Esophagus (tissue), 2 donors: ENCODE measurements around the gene FBN2. TPM values are rescaled to one million over a fixed set of nuclear protein-coding genes. Genes with fewer than 3 reads are reported as not detected.
"Not testable (repeated sequence)": the region's sequence is repeated elsewhere in the genome, so short reads cannot be mapped to it uniquely, and the experiment has no call there.

Experiments
- H3K27ac ChIP-seq, 2 donors: one replicate each; pipeline ENCODE4 v1.5.1; 2013; ENCODE audit warnings: low read depth in 2 of 2, mild to moderate bottlenecking in 2 of 2, inconsistent platforms in 1 of 2, low read length in 1 of 2, moderate library complexity in 1 of 2
- H3K27me3 ChIP-seq, 2 donors: one replicate each; pipeline ENCODE4 v1.6.1; 2013; ENCODE audit warnings: low read length in 2 of 2, control low read depth in 1 of 2, mild to moderate bottlenecking in 1 of 2; ENCODE audit not compliant: insufficient read depth in 2 of 2, control insufficient read depth in 1 of 2
- H3K36me3 ChIP-seq, 2 donors: one replicate each; pipeline ENCODE4 v1.6.1; 2013; ENCODE audit warnings: low read length in 1 of 2; ENCODE audit not compliant: control insufficient read depth in 2 of 2, insufficient read depth in 2 of 2
- H3K4me1 ChIP-seq, 2 donors: one replicate each; pipeline ENCODE4 v1.6.1; 2013; ENCODE audit warnings: low read length in 1 of 2; ENCODE audit not compliant: control insufficient read depth in 2 of 2, insufficient read depth in 2 of 2
- H3K4me3 ChIP-seq, 2 donors: one replicate each; pipeline ENCODE4 v1.5.1; 2013; ENCODE audit warnings: low read length in 2 of 2, mild to moderate bottlenecking in 2 of 2, low read depth in 1 of 2, moderate library complexity in 1 of 2
- H3K9me3 ChIP-seq, 2 donors: one replicate each; pipeline ENCODE4 v1.6.1; 2013; ENCODE audit warnings: mild to moderate bottlenecking in 2 of 2, low read depth in 1 of 2, low read length in 1 of 2, moderate library complexity in 1 of 2; ENCODE audit not compliant: control insufficient read depth in 2 of 2, insufficient read depth in 1 of 2
- WGBS, 2 donors: extraction: QIAGEN DNeasy Blood & Tissue Kit; methylation state at CpG; one replicate each; pipeline ENCODE4 v1.1.7; 2013; 5-methylcytosine and 5-hydroxymethylcytosine counted together
- polyA plus RNA-seq, 2 donors: library from polyadenylated mRNA; stranded (reverse); fragments of 200-250 nt; gene quantifications; one replicate each; pipeline ENCODE4 v1.2.3, GENCODE V29; 2013
- donor health status: healthy with polysubstance abuse.
- donor health status: Bipolar disorder and iron deficiency.

Gene FBN2
- polyA plus RNA-seq, 2 donors: 0.09 to 0.14 TPM

DNA sequence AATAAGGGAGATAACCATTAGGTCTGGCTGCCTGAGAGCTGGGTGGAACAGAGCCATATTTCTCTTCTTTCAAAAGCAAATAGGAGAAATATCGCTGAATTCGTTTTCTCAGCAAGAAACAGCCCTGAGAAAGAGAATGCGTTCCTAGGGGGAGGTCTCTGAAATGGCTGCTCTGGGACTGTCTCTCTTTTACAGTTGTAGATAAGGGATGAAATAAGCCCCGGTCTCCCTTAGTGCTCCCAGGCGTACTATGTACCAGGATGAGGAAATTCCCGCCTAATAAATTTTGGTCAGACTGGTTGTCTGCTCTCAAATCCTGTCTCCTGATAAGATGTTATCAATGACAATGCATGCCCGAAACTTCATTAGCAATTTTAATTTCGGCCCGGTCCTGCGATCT is 90.8 kb downstream of the FBN2 start:
- not testable (repeated sequence) for H3K27ac ChIP-seq, H3K27me3 ChIP-seq, H3K4me1 ChIP-seq, H3K9me3 ChIP-seq, H3K4me3 ChIP-seq, H3K36me3 ChIP-seq
- 91 to 97% methylated on average over 10 of the region's 10 CpGs for WGBS, 2 donors

DNA sequence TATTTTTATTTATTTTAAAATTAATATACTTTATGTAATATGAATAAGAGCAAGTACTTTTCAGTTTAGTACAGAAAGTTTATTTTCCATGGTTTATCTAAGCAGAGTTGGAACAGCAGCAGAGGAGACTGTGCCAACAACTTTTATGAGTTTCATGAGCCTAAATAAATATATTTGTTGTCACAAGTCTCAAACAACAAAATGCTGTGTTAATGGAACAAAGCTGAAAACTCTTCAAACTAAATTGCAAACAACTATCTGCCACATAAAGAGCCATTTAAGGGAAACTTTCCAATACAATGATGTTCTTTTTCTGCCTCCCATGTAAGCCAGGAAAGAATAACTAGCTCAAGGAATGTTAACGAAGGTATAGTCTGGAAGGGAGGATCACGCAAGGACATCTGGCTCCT is 96.1 kb downstream of the FBN2 start:
- 59 to 67% methylated on average over 2 of the region's 2 CpGs for WGBS, 2 donors
- Histone ChIP-seq H3K4me1 (no peaks in the 10 kb centered on the region), H3K9me3 (no peaks in the 10 kb centered on the region)

DNA sequence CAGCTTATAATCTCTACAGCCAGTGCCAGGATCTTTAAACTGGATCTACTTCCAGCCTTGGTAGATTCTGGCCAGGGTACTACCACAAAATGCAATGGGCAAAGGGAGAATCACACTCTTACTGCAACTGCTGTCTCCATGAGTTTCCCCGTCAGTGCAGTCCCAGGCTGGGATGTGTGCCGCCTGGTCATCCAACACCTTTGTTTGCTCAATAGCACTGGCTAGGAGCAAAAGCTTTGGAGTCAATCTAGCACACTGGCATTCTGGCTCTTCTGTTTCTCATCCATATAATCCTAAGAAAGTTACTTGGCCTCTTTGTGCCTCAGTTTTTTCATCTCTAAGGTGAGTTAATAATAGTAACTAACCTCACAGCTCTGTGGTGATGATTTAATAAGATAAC is 96.9 kb downstream of the FBN2 start:
- Histone ChIP-seq H3K4me1 (no peaks in the 10 kb centered on the region), H3K36me3 (no peaks in the 10 kb centered on the region), H3K27me3 (no peaks in the 10 kb centered on the region), H3K4me3 (no peak overlapping the region), H3K9me3 (no peaks in the 10 kb centered on the region), H3K27ac (no peak overlapping the region)
- 88 to 98% methylated on average over 2 of the region's 2 CpGs for WGBS, 2 donors

More for the DNA sequence above, 96.1 kb downstream of the FBN2 start:
- H3K36me3 ChIP-seq: no peaks in the 10 kb centered on the region
- H3K27ac ChIP-seq: no peak overlapping the region
- no peak overlapping the region for H3K4me3 ChIP-seq
- no peaks in the 10 kb centered on the region for H3K27me3 ChIP-seq

DNA sequence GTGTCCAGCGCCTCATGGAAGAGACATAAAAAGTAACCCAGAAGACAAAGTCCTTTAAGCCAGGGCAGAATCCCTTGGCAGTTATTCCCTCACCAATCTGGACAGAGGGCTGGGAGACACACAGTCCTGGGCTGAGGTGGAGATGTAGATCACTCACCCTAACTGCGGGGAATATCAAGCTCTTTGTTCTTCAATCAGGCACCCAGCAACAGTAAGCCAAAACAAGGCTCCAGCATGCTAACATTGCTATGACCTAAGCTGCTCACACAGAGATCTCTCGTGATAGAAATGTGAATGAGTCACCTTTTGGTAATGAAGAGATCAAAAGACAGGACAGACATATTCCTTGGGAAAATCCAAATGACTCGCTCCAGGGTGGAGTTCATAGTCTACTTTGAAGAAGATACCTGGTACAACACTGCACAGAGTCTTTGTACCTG is 101.3 kb downstream of the FBN2 start:
- Histone ChIP-seq H3K4me3 (no peak overlapping the region), H3K4me1 (no peaks in the 10 kb centered on the region), H3K27me3 (no peaks in the 10 kb centered on the region), H3K36me3 (no peaks in the 10 kb centered on the region), H3K27ac (no peak overlapping the region), H3K9me3 (no peaks in the 10 kb centered on the region)
- 64 to 69% methylated on average over 4 of the region's 4 CpGs for WGBS, 2 donors

DNA sequence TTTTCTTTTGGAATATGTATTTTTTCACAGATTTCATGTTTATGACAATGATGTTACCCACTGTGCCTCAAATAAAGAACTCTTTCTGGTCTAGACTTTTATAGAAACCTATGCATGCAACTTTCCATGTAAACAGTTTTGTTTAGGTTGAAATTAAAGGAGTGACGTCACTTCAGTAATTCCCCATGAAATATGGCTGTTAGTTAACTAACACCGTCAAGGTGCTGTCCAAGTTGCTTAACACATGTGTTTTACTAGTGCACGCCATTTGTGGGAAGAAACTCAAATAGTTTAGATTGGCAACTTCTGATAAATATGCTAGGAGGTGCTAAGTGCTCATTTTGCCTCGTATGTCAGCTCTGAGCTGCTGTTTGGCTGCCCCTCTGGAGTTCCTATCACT is 102.2 kb downstream of the FBN2 start:
- H3K4me3 ChIP-seq: no peak overlapping the region
- H3K36me3 ChIP-seq: no peaks in the 10 kb centered on the region
- WGBS, 2 donors: 66 to 84% methylated on average over 4 of the region's 4 CpGs
- H3K27me3 ChIP-seq: no peaks in the 10 kb centered on the region
- H3K27ac ChIP-seq: no peak overlapping the region
- H3K4me1 ChIP-seq: no peaks in the 10 kb centered on the region
- H3K9me3 ChIP-seq: no peaks in the 10 kb centered on the region

DNA sequence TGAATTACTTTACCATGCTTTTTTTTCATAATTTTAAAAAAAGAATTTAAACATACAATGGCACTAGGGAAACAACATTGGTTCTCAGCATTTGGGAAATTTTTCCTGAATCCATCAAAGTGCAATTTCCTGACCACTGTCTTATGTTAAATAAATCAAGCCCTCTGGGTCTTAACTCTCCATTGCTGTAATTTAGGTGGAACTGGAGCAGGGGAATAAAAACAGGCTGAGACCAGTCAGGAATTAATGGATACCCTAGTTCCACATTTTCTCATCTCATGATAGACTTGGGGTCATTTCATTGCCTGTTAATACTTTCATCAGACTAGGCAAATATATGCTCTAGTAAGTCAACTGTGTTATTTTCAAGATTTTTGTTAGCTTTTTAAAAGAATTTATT is 103.1 kb downstream of the FBN2 start:
- no peaks in the 10 kb centered on the region for H3K4me1 ChIP-seq
- no peaks in the 10 kb centered on the region for H3K36me3 ChIP-seq
- no peak overlapping the region for H3K4me3 ChIP-seq
- no peaks in the 10 kb centered on the region for H3K27me3 ChIP-seq
- no peaks in the 10 kb centered on the region for H3K9me3 ChIP-seq
- no peak overlapping the region for H3K27ac ChIP-seq

DNA sequence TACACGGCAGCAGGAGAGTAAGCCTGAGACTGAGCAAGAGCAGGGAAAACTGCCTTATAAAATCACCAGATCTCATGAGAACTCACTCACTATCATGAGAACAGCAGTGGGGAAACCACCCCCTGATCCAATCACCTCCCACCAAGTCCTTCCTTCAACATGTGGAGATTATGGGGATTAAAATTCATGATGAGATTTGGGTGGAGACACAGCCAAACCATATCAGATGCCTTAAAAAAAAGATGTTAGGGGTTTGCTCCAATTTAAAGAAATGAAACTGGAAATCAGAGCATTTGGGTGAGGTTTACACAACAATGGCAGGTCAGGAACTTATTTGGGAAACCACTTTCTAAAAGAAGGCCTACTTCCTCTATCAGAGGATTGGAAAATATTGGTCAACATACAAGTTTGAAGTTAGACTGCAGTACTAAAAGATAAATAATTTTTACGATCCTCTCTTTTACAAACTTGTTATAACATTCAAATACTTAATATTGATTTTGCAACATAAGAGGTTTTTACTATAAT is 105.1 kb downstream of the FBN2 start:
- H3K9me3 ChIP-seq: no peaks in the 10 kb centered on the region
- no peak overlapping the region for H3K27ac ChIP-seq
- no peaks in the 10 kb centered on the region for H3K4me1 ChIP-seq
- WGBS, 2 donors: 85 to 88% methylated on average over 2 of the region's 2 CpGs
- H3K36me3 ChIP-seq: no peaks in the 10 kb centered on the region
- H3K27me3 ChIP-seq: no peaks in the 10 kb centered on the region
- H3K4me3 ChIP-seq: no peak overlapping the region

DNA sequence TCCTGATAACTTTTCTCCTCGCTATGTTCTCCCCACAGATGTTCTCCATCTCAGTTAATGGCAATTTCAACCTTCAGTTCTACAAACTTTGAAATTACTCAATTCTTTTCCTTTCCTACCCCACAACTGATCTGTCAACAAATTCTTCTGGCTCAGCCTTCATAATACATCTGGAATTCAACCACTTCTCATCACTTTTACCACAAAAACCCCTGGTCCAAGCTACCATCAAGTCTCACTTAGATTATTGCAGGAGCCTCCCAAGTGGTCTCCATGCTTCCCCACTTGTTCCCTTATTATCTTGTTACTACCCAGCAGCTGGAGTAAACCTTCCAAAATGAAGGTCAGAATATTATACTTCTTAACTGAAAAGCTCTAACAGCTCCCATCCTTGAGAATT is 110.1 kb downstream of the FBN2 start:
- Histone ChIP-seq H3K27ac (no peak overlapping the region), H3K4me1 (no peaks in the 10 kb centered on the region), H3K27me3 (no peaks in the 10 kb centered on the region), H3K36me3 (no peaks in the 10 kb centered on the region), H3K4me3 (no peak overlapping the region), H3K9me3 (no peaks in the 10 kb centered on the region)
- WGBS, 2 donors: 88 to 94% methylated on average over 1 of the region's 1 CpG

DNA sequence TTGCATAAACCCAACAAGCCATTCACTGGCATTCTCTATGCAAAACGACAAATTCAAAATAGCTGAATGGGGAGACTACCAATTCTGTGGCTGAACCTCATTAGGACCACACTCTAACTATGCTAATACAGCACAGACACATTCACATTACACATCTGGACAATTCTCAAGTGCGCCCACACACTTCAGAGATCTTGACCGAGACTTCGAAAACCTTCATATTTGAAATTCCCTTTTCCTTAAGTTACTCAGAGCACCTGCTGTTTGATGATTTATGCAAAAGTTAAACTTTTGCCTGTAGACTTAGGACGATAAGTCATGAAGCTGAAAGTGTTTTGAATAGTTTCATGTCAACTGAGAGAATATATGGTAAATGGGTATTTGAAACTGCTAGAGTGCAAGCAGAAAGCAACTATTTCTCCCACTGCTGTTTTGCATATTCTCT is 111.9 kb downstream of the FBN2 start:
- no peaks in the 10 kb centered on the region for H3K9me3 ChIP-seq
- WGBS, 2 donors: 83 to 86% methylated on average over 5 of the region's 5 CpGs
- no peaks in the 10 kb centered on the region for H3K27me3 ChIP-seq
- no peak overlapping the region for H3K27ac ChIP-seq
- no peaks in the 10 kb centered on the region for H3K36me3 ChIP-seq
- H3K4me3 ChIP-seq: no peak overlapping the region
- no peaks in the 10 kb centered on the region for H3K4me1 ChIP-seq

DNA sequence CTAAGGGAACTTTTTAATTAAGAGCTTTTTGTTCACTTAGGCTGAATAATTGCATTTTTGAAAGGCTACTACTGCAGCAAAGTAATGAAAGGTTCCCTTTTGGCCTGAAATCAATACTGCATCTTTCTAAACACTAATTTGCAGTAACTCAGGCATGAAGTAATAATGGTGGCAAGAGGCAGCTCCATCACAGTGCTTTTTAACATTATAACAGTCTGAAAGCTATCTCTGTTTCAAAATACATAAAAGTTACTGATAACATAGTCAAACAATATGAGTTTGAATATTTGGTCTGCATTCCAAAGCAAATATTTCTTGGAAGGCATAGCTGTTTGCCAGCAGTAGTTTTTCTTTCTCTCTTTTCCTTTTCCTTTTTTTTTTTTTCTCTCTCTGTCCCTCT is 113.4 kb downstream of the FBN2 start:
- Histone ChIP-seq H3K36me3 (no peaks in the 10 kb centered on the region), H3K27me3 (no peaks in the 10 kb centered on the region), H3K27ac (no peak overlapping the region), H3K4me3 (no peak overlapping the region), H3K9me3 (no peaks in the 10 kb centered on the region), H3K4me1 (no peaks in the 10 kb centered on the region)
